ENCODE measurements around the gene CNTN2. TPM values are rescaled to one million over a fixed set of nuclear protein-coding genes. Genes with fewer than 3 reads are reported as not detected.

Gene CNTN2
- polyA plus RNA-seq, 1 donor (not counting 4 experiments of a cell fraction or from before 2014, with no cell fraction given): not detected

DNA sequence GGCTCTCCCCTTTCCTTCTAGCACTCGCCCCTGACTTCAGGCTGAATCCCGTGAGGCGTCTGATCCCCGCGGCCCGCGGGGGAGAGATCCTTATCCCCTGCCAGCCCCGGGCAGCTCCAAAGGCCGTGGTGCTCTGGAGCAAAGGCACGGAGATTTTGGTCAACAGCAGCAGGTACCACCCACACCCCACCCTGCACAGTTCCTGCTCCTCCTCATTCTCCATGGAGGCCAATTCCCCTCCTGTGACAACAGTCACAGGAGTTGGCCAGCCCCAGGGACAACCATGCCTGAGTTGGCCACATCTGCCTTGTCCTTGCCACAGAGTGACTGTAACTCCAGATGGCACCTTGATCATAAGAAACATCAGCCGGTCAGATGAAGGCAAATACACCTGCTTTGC lies 21.3 kb downstream of the CNTN2 start:
- no peak for TF ChIP-seq EZH2 (IDR thresholded peaks at IDR 0.05; ENCODE audit: low read length)
- TF ChIP-seq, protein P1, sequence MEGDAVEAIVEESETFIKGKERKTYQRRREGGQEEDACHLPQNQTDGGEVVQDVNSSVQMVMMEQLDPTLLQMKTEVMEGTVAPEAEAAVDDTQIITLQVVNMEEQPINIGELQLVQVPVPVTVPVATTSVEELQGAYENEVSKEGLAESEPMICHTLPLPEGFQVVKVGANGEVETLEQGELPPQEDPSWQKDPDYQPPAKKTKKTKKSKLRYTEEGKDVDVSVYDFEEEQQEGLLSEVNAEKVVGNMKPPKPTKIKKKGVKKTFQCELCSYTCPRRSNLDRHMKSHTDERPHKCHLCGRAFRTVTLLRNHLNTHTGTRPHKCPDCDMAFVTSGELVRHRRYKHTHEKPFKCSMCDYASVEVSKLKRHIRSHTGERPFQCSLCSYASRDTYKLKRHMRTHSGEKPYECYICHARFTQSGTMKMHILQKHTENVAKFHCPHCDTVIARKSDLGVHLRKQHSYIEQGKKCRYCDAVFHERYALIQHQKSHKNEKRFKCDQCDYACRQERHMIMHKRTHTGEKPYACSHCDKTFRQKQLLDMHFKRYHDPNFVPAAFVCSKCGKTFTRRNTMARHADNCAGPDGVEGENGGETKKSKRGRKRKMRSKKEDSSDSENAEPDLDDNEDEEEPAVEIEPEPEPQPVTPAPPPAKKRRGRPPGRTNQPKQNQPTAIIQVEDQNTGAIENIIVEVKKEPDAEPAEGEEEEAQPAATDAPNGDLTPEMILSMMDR (optimal IDR thresholded peaks at IDR 0.05 in 1 of 3, IDR thresholded peaks at IDR 0.05 in 1 of 3, conservative IDR thresholded peaks at IDR 0.05 in 1 of 3; ENCODE audit: extremely low read depth in 1 of 3, insufficient read depth in 2 of 3, low read length in 3 of 3): no peak
- no peak overlapping the region for H3K27ac ChIP-seq (ENCODE audit: control insufficient read depth, insufficient read depth, low read length)
- DNase-seq (ENCODE audit: low read depth, low spot score): no peak
- no peaks in the 10 kb centered on the region for H3K4me1 ChIP-seq (ENCODE audit: control insufficient read depth, extremely low read depth, insufficient read depth, low read length)
- H3K4me2 ChIP-seq (ENCODE audit: control insufficient read depth, extremely low read depth, insufficient read depth, low read depth, low read length): no peak overlapping the region
- H3K79me2 ChIP-seq (ENCODE audit: control insufficient read depth, insufficient read depth, low read length): no peaks in the 10 kb centered on the region
- H4K20me1 ChIP-seq (ENCODE audit: control insufficient read depth, extremely low read depth, insufficient read depth, low read length): no peaks in the 10 kb centered on the region
- H3K4me3 ChIP-seq (ENCODE audit: control insufficient read depth in 2 of 3, extremely low read depth in 1 of 3, insufficient read depth in 2 of 3, low read depth in 1 of 3, low read length in 3 of 3): no peak overlapping the region
- no peaks in the 10 kb centered on the region for H3K9me3 ChIP-seq (ENCODE audit: control insufficient read depth, low read depth, low read length)
- FAIRE-seq: no peak
- no peaks in the 10 kb centered on the region for H3K9me1 ChIP-seq (ENCODE audit: control insufficient read depth, extremely low read depth, insufficient read depth, low read length)
- H2AFZ ChIP-seq (ENCODE audit: control insufficient read depth, low read length): no peak overlapping the region
- no peaks in the 10 kb centered on the region for H3K36me3 ChIP-seq (ENCODE audit: control insufficient read depth in 2 of 2, extremely low read depth in 1 of 2, insufficient read depth in 2 of 2, low read length in 2 of 2)
- no peaks in the 10 kb centered on the region for H3K27me3 ChIP-seq (ENCODE audit: control insufficient read depth, extremely low read depth, insufficient read depth, low read length)
- H3K9ac ChIP-seq (ENCODE audit: control insufficient read depth, extremely low read depth, insufficient read depth, low read length): no peak overlapping the region
- dilution Hi-C loops (cut with MboI; ENCODE audit: extremely low pct_ligation_motif_present, low sequenced_read_pairs): no loop called here

DNA sequence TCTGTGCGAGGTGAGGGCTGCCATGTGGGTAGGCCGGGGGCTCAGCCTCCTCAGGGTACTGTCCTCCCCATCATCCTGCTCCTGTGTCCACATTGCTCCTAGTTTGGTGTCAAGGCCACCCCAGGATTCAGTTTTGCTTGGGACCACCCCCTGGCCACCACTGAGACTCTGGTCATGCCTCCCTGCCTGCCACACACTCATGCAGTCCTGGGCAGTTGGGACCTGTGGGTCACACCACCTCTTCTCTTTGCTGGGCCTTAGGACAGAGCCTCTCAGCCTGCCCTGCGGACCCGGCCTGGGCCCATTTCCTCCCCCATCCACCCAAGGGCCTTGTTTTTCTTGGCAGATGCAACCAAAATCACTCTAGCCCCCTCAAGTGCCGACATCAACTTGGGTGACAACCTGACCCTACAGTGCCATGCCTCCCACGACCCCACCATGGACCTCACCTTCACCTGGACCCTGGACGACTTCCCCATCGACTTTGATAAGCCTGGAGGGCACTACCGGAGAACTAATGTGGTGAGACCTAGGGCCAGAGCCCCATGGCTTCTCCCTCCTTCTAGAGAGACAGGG lies 21.8 kb downstream of the CNTN2 start:
- FAIRE-seq: no peak
- H3K4me1 ChIP-seq (ENCODE audit: control insufficient read depth, extremely low read depth, insufficient read depth, low read length): no peaks in the 10 kb centered on the region

More for the DNA sequence above, 21.8 kb downstream of the CNTN2 start:
- dilution Hi-C loops (cut with MboI; ENCODE audit: extremely low pct_ligation_motif_present, low sequenced_read_pairs): no loop called here
- no peak for DNase-seq (ENCODE audit: low read depth, low spot score)
- Histone ChIP-seq H3K27me3 (ENCODE audit: control insufficient read depth, extremely low read depth, insufficient read depth, low read length) (no peaks in the 10 kb centered on the region), H3K9me1 (ENCODE audit: control insufficient read depth, extremely low read depth, insufficient read depth, low read length) (no peaks in the 10 kb centered on the region), H3K9ac (ENCODE audit: control insufficient read depth, extremely low read depth, insufficient read depth, low read length) (no peak overlapping the region), H3K27ac (ENCODE audit: control insufficient read depth, insufficient read depth, low read length) (no peak overlapping the region), H2AFZ (ENCODE audit: control insufficient read depth, low read length) (no peak overlapping the region), H3K4me2 (ENCODE audit: control insufficient read depth, extremely low read depth, insufficient read depth, low read depth, low read length) (no peak overlapping the region), H3K4me3 (ENCODE audit: control insufficient read depth in 2 of 3, extremely low read depth in 1 of 3, insufficient read depth in 2 of 3, low read depth in 1 of 3, low read length in 3 of 3) (no peak overlapping the region), H3K36me3 (ENCODE audit: control insufficient read depth in 2 of 2, extremely low read depth in 1 of 2, insufficient read depth in 2 of 2, low read length in 2 of 2) (no peaks in the 10 kb centered on the region), H4K20me1 (ENCODE audit: control insufficient read depth, extremely low read depth, insufficient read depth, low read length) (no peaks in the 10 kb centered on the region), H3K79me2 (ENCODE audit: control insufficient read depth, insufficient read depth, low read length) (no peaks in the 10 kb centered on the region), H3K9me3 (ENCODE audit: control insufficient read depth, low read depth, low read length) (no peaks in the 10 kb centered on the region)
- TF ChIP-seq, protein P1 (optimal IDR thresholded peaks at IDR 0.05 in 1 of 3, IDR thresholded peaks at IDR 0.05 in 1 of 3, conservative IDR thresholded peaks at IDR 0.05 in 1 of 3; ENCODE audit: extremely low read depth in 1 of 3, insufficient read depth in 2 of 3, low read length in 3 of 3): no peak
- TF ChIP-seq EZH2 (IDR thresholded peaks at IDR 0.05; ENCODE audit: low read length): no peak
